MV-4-11 (cell line): Measurements from ENCODE around the gene VEPH1.

Source experiments
- DNase-seq: peaks from one replicate; lab custom pipeline; 2025; lab: John Stamatoyannopoulos, UW

VEPH1 gene

DNA sequence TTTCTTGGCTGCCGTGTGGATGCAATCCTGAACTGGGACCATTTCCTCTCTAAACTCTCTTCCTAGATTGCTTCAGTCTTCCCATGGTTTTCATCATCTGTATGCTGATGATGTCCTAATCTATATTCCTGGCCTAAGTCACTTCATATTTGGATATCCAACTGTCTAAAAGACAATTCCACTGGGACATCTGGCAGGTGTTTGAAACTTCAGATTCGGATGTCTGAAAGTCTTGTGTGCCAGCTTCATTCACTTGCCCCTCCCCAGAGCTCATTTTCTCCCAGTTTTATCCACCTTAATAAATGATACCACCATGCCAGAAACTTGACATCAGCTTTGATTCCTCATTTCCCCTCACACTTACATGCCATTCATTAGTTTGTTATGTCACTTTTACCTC, 201.5 kb downstream of the VEPH1 start:
- DNase-seq: no peak

DNA sequence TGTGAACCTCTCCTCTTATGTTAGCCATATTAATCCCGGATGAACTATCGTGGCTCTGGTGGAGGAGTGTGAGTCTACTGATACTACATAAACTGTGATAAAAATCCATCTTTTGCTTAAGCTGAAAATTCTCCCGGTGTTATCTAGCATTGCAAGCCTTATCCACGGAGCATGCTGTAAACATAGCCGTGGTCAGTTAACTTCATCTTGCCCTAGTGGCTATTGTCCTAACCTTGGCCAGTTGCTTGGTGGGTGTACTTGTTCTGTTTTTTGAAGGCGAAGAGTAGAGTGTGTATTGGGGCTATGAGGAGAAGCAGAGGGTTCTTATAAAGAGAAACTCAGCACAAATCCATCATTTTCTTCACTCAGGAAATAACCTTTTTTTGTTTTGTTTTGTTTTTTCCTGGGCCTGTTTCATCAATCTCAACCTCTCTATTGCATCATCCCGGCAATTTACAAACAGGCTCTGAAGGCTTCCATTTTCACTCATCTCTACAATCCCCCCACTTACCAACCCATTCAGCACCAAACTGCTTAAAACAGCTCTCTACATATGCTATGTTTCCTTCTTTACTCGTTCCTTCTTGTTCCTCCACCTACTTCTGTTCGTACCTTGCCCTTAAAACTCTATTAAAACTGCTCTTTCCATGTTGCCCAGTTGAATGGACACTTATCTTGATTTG, 202.1 kb downstream of the VEPH1 start:
- no peak for DNase-seq

DNA sequence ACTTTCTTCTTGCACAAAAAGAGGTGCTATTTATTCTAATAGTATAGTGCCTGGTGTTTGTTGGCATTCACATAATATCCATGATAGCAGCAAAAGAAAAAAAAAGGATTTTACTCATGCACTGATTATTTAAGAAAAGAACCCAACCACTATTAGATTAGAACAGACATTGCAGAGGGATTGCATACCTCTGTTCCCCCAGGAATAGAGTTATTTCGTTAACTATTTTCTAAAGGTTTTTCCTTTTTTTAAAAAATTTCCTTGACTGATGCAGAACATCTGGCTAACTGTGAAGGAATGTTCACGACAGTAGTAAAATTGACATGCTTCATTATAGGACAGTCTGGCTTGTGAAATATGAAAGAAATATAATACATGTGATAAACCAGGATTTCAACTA, 203.1 kb downstream of the VEPH1 start:
- DNase-seq: no peak

DNA sequence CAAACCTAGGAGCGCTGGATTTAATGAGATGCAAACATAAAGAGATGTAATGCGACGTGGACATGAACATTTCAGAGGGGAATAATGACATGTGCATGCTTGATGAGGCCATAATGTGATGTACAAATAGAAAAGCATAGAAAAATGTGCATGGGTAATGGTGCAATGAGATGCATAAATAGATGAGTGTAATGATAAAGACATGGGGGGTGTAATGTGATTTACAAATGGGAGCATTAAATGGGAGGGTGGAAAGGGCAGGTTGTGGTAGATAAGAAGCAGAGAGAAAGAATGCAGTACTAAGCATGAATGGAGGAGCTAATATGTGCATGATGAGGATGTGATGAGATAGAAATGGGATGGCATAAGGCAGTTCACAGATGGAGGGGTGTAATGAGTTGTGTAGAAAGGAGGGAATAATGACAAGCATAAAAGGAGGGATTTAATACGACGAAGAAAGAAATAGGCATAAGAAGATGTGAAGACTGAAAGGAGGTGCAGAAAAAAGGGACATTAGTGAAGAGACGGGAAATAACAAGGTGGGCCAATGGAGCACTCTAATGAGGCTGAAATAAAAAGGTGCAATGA, 205.8 kb downstream of the VEPH1 start:
- no peak for DNase-seq

DNA sequence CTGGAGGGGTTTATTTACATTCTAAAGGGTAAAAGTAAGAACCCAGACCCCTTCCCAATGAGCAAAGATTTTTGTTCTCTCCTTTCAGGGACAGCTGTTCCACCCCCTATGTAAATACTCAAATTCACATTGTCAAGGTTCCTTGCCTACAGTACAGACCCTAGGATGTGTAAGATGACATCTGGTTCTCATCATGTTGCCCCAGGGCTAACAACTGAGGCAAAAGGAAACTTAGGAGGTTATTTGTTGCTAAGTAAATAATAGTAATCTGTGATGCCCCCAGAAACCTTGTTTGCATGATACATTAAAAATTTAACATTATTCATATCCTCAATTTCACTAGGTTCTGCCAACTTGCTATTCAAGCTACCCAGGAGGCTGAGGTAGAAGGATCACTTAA, 208.3 kb downstream of the VEPH1 start:
- no peak for DNase-seq

DNA sequence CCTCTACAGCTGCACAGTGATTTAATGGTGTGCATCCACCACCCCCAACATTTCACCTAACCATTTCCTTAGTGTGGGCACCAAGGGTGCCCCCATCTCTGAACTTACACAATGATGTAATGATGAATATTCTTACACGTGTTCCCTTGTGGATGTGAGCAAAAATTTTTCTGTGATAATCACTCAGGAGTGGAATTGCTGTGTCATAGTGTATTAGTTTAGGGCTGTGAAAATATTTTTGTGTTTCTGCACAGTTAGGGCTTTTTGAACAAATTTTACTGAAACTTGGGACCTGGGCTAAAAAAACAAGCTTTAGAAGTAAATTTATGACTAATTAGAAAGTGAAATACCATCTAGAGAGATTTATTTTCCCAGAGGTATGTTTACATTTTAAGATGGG, 208.7 kb downstream of the VEPH1 start:
- no peak for DNase-seq

DNA sequence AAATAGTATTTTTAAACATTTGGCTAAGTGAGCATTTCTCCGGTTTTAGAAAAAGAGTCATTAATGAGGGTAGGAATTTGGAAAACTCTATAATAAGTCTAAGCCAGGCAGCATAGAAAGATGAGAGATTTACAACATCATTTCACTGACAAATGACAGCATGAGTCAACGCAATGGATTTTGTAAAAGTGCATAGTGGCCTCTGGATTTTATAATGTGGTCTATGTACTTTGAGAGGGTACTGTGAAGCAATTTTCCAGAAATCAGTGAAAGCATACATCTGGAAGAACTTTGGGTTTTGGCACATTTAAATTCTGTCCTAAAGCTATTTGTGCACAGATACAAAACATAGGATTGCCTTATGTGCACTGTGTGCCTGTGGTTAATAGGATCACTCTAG, 212.4 kb downstream of the VEPH1 start:
- no peak for DNase-seq

DNA sequence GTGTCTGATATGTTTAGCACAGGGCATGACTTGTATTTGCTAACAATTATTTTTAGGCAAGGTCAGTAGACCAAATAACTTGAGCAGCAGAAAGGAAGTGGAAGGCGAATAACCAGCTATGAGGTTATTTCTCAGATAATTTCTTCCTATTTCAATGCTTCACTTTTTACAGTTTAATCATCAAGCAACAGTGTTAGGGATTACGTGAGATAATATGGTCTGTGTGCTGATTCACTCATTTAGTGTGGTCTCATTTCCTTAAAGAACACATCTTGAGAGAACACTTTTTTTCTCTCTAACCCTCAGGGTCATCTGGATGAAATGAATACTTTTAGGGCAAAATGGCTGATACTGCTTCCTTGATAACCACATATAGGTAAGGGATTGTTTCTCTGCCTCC, 217.2 kb downstream of the VEPH1 start:
- DNase-seq: no peak

DNA sequence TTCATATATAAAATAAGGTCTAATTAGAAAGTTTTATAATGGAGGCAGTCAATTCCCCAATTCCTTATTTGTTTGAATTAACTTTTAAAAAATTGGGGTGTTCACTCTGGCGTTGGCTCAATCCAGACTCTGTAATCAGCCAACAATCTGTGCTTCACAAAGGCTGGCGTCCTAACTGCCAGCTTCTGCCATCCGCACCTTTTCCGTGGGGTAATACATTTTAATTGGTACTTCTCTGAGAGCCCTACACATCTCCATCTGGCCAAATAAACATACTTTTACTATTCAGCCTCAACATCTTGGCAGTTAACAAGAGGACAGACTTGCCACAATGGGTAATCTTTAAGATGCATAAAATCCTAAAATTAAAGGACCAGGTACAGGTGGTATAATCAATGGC, 218.1 kb downstream of the VEPH1 start:
- DNase-seq: no peak

DNA sequence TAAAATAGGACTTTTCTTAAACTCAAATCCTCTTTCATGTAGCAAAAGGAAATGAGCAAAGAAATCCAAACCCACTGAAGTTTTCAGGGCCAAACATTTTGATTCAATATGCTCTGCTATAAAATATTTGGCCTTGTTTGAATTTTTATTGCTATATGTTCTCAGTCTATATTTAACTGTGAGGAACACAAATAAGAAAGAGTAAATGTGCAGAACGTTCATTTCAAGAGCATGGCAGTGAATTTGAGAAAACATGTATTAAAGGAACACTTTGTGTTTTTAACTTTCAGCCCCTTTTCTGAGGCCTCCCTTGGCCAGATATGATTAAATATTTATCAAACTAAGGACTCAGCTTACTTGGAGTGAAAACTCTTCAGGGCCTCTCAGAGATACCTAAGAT, 218.5 kb downstream of the VEPH1 start:
- DNase-seq: no peak

DNA sequence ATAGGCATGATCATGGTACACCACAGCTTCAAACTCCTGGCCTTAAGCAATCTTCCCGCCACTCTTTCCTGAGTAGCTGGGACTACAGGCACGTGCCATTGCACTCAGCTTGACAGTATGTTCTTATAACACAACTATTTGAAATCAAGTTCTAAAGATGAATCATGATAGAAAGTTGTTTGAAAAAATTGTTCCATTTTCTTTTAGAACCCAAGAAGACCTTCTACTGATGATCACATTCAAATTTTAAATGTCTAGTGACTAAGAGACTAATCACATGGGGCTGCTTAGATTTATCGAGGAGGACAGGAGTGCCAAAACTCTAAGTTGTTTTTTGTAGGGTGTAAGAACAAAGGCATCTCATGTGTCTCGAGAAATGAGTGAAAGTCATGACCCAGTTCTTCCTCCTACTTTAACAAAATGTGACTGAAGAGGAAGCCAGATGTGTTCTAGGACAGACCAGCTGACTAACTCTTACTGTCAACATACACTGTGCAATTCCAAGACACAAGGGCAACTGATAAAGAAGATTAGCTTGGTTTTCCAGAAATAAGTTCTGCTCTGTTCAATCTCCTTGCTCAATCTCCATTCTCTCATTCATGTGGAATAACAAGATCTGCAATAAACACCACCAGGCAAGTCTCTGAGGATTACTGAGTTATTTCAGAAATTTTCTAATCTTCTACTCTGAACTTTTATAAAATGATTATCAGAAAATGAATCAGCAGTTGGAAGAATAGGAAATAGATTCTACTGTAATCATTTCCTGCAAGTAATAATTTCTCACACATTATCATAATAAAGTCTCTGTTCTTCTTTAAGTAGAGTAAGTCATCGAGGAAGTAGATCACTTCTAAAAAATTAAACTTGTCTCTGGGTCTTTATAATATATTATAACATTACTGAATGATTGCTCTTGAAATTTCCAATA, 220.7 kb downstream of the VEPH1 start:
- DNase-seq: peak; percentile 13

DNA sequence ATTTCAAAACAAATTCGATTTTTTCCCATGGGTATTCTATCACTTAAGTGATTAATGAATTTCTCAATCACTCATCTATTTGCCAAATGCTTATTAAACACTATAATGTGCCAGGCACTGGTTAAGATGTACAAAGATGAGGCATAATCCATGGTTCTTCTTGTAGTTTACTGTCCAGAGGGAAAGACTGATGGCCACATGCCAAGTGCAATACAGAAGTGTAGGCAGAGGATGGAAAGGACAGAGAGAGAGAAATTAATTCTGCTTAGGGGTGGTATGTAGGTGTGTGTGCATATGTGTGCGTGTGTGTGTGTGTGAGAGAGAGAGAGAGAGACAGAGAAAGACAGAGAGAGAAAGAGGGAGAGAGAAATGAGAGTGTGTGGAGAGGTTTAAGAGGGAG, 222.4 kb downstream of the VEPH1 start:
- DNase-seq: no peak

DNA sequence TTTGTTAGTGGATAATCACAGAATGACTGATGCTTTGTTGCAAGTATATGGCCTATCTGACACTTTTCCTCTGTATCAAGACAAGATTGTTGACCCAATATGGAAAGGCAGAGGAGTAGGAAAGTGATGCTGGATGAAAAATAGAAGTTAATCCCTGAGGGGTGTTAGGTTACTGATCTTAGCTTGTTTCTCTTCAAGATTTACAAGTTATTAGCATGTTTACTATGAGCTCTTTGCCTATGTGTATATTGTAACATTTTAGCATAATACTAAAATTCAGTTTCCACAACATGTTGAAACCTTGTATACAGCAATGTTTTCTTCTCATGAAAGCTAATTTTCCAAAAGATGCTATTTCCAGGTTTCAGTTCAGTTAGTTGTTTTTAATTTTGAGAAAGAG, 222.9 kb downstream of the VEPH1 start:
- DNase-seq: no peak

DNA sequence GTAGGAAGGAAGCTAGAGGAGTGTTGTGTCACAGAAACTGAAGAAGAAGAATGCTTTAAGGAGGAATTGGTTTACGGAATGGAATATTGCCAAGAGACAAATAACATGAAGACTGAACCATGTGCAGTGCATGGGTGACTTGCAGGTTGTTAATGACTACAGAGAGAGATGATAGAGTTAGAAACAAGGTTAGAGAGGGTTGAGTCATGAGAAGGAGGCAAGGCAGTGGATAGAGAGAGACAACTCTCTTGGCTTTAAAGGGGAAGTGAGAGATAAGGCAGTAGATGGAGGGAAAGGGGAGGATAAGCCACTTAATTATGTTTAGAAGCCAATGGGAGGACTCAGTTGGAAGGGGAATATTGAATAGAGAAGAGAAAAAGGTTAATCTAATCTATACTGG, 224.0 kb downstream of the VEPH1 start:
- DNase-seq: peak; percentile 71

DNA sequence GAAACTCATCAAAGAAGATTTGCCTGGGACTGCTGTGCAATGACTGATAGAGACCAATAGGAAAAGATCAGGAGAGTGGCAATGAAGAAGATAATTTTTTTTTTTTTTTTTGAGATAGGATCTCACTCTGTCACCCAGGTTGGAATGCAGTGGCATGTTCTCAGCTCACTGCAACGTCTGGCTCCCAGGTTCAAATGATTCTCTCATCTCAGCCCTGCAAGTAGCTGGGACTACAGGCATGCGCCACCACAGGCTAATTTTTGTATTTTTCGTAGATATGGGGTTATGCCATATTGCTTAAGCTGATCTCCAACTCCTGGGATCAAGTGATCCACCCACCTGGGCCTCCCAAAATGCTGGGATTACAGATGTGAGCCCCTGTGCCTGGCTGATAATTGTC, 226.4 kb downstream of the VEPH1 start:
- no peak for DNase-seq

DNA sequence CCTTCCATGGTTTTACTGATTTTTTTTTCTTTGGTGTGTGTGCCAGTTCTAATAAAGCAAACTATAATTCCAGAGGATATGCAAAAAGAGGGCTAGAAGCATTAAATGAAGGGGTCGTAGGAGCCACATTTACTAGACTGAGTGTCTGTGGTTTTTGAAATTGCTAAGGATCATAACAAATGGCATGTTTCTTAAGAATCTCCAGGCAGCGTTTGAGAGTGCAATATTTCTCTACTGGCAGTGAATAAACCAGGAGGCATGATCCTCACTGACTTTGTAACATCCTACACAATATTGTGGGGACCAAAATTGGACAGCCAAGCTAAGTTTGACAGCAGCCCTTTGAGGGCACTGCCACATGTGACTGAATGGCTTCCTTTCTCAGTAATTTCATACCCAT, 227.4 kb downstream of the VEPH1 start:
- DNase-seq: no peak

DNA sequence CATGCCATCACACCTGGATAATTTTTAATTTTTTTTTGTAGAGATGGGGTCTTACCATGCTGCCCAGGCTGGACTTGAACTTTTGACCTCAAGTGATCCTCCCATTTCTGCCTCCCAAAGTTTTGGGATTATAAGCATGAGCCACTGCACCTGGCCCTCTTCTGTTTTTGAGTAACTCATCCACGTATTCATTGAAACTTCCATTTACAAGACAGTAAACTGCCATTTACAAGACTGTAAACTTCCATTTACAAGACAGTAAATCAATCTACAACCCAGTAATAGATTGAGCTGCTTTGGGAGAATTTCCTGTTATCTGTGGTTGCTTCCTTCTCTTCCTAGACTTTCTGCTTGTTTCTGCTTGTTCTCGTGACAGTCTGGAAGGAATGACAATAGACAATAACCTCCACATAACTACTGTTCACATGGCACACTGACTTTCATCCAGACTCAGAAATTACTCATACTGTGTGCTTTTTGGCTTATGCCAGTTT, 228.5 kb downstream of the VEPH1 start:
- DNase-seq: no peak

DNA sequence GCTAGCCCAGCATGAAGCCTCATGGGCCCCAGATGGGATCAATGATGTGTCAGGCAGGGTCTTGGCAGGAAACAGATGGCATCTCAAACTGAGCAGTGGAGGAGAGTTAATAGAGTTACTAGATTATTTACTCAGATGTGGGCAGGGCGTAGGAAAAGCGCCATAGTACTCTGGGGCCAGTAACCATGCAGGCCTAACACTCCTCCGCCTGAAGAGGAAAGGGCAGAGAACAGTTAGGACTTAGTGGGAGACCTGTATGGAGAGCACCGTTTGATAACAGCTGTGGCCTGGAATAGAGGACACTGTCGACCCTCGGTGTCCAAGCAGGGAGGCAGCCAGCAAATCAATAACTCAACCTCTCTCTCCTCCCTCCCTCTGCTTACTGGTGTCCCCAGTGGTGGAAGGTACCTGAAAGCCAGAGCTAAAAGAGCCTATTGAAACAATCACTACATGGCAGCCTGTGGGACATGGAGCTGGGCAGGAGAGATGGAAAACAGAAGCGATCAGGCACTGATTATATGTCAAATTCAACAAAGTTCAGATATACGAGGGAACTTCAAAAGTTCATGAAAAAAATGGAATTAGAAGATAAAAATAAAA, 231.8 kb downstream of the VEPH1 start:
- no peak for DNase-seq

DNA sequence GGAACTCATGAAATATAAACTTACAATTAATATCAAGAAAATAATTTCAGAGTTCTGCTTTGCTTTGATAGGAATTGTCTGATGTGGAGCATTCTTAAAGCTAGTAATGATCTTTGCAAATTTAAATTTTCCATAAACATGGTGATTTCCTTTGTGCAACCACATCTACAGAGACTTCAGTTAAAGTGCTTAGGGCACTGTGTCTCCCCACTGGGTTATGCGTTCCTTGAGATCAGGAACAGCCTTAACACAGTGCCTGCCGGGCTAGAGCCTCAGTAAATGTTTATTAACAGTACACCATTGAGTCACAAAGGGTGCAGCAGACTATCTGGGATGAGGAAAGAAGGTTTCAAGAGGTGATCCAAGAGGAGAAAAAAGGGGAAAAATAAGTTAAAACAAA, 235.2 kb downstream of the VEPH1 start:
- no peak for DNase-seq

DNA sequence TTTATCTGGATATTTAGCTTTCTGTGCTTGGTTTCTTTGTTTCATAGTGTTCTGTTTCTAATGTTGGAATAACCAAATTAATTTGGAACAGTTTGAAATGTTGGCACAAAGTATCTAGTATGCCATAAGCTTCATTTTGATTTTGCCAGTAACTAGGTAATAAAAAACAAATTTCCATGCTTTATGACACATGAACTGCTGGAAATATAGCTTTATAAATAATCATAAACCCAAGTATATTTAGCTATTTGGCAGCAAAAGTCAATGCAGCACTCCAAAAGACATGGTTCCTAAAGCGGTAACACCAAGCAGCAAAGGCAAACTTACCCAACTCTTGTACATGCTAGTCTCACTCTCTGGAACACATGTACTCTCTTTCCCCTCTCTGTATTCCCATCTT, 237.3 kb downstream of the VEPH1 start:
- no peak for DNase-seq

DNA sequence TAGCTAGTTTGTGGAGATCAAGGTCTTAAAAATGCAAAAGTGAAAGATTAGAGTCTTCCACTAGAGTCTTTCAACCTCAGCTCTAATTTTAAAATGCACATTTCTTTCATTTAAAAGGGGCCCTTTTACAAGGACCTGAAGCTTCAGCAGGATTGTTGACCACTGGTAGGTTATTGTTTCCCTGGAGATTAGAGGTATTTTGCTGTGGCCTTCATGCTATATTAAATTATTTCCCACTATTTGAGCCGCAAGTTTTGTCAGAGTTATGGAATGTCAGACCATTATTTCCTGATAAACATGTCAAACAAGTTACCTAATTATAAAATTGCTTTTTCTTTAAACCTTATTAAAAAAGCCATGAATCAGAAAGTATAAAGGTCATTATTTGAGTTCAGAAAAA, 240.2 kb downstream of the VEPH1 start:
- no peak for DNase-seq

DNA sequence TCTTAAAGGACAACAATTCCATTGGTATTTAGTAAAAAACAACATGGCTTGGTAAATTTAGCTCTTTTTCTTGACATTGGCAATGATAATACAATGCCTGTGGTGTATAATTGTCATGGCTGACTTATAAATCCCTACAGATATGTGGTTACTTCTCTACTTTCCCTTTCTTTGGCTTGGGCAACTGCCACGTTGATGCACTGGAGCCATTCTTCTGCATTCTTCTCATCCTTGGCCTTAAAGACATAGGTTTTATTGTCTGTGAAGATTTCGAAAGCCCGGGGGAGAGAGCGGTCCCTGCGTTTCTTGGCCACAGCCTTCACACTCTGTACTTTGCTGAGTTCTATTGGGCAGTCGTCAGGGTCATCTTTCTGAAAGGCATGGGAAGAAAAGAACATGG, 242.2 kb downstream of the VEPH1 start:
- DNase-seq: no peak

DNA sequence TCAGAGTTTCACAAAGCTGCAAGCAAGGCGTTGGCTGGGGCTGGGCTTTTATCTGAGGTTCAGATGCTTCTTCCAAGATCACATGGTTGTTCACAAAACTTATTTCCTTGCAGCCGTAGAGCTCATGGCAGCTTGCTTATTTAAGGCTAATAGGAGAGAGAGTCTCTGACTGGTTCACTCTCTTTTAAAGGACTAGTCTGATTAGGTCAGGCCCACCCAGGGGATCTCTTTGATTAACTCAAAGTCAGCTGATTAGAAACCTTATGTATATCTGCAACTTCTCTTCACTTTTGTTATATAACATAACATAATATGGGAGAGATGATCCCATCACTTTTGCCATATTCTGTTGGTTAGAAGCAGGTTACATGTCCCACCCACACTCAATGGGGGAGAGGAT, 243.4 kb downstream of the VEPH1 start:
- DNase-seq: no peak
